Kidney capillary endothelial cell (primary cell): ENCODE data around the gene HAUS3.
"Not testable (repeated sequence)": the region's sequence is repeated elsewhere in the genome, so short reads cannot be mapped to it uniquely, and the experiment has no call there.

Experiments
- DNase-seq: peaks from one replicate; pipeline ENCODE4 v3.0.0-alpha.2; 2018; ENCODE audit warnings: low spot score

HAUS3 gene

GRCh38 chr4:2251795-2252529 is 10.0 kb upstream of the HAUS3 start:
- no peak for DNase-seq

DNA sequence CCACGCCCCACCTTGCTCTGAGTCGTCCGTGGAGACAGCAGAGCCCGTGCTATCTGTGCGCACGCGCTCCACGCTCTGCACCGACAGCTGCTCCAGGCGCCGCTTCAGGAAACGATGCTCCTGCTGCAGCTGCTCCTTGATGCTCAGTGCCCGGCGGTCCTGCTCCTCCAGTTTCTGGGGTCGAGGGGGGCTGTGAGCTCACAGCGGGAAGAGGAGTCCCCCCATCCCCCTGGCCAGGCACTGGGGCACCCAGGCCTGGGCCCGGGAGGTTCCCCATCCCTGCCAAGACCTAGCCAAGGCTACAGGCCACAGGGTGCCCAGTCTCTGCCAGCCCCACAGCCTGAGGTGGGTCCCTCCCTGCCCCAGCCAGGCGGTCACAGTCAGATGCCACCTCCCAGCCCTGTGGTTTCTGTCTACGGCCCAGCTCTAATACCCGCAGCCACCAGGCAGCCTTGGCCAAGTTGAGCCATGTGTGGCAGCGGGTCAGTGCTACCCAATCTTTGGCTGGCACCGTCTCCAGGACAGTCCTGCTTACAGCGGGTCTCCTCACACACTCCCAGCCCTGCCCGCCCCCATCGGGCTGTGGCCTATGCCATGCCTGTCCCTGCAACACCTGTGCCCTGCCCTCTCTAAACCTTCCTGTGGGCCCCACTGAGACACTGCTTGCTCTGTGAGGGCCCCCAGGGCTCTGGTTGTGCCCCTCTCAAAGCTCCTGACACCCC is 9.3 kb upstream of the HAUS3 start:
- DNase-seq, result no peak

DNA sequence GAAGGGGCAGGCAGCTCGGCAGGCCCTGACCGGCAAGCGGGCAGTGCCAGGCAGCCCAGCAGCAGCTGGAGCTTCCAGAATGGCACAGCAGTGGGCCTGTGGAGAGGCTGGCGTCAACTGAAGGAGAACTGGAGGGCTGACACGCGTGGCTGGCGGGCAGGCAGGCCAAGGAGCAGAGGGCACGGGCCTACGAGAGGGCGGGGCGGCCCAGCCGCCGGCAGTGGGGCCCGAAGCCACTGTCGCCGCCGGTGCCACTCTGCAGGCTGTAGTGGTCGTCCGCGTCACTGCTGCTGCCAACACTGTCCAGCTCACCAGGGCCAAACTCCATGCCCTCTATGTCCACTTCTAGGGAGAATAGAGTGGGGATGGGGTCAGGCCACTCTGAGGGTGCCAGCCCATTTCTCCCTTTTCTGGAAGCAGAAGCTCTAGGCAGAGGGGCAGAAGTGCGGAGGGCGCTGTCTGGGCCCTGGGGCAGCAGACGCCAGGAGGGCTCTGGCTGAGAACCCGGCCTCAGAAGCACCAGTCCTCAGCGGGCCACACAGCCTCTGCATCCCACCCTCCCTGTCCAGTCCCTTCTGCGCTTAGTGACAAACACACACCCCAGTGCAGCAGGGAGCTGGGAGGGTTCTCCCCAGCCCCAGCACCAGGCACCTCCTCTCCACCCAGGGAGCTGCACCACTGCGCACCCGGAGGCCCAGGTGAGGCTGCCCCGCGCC is 8.6 kb upstream of the HAUS3 start:
- no peak for DNase-seq

DNA sequence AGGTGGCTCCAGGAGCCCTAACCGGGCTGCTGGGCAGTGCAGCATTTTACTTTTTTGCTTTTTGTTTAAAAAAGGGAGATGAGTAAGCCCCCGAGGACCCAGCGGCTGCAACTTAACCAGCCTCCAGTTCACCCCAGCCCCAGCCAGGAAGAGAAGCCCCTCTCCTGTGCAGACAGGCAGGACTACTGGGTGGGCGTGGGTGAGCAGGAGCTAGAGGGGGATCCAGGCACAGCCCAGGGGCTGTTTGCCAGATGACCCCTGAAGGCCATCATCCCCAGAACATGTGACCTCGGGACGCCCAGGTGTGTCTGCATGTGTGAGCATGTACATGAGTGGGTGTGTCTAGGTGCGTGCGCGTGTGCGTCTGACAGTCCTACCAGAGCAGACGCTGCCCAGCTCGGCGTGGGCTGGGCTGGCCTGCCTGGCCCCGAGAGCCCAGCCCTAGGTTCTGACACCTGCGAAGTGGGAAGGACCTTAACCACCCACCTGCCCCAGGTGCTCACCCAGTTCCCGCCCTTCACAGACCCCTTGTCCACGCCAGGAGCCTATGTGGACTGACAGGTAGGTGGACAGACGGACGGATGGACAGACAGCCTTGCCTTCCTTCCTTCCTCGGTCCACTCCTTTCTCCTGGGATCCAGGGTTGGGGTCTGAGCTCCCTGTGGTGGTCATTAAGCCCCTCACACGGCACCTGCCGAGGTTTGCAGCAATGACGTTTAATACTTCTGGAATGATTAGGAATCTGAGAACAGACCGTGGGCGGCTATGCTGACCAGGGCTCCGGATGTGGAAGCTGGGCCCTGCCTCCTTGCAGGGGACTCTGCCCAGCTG is 7.8 kb upstream of the HAUS3 start:
- no peak for DNase-seq

- no peak for DNase-seq
These were observed 6.9 kb upstream of the HAUS3 start for GRCh38 chr4:2248821-2249261.

DNA sequence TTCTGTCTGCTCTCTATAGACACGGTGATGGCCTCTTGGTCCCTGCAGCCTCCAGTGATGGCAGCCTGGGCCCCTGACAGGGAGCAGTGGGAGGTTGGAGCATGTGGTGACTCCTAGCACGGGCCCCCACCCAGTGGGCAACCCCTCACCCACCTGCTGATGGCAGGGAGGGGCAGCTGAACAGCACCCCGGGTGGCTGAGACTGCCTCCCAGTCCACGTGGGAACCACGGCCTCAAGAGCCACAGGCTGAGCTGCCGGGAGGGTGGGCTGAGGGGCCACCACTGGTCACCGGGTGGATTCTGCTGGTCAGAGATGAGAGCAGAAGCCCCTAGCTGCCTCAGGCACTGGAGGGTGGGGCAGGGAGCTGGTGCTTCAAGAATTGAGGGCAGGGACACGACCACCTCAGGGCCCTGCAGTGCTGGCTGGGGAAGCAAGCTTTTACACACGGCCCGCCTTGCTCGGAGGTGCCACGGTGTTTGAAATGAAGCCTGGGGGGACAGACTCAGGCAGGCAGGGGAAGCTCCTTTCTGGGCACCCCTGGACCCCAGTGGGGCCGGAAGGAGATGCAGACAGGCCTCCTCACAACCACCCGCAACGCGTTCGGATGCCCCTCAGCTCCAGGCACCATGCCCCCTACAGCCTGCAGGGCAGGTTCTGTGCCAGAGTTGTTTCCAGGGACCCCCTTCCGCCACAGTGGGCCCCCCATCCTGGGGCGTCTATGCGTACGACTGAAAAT is 6.3 kb upstream of the HAUS3 start:
- no peak for DNase-seq

- DNase-seq, result no peak
These were observed 5.5 kb upstream of the HAUS3 start for GRCh38 chr4:2247128-2248043.

- DNase-seq, result no peak
These were observed 4.6 kb upstream of the HAUS3 start for GRCh38 chr4:2246384-2247127.

GRCh38 chr4:2245787-2246275 is 3.9 kb upstream of the HAUS3 start:
- DNase-seq, result no peak

DNA sequence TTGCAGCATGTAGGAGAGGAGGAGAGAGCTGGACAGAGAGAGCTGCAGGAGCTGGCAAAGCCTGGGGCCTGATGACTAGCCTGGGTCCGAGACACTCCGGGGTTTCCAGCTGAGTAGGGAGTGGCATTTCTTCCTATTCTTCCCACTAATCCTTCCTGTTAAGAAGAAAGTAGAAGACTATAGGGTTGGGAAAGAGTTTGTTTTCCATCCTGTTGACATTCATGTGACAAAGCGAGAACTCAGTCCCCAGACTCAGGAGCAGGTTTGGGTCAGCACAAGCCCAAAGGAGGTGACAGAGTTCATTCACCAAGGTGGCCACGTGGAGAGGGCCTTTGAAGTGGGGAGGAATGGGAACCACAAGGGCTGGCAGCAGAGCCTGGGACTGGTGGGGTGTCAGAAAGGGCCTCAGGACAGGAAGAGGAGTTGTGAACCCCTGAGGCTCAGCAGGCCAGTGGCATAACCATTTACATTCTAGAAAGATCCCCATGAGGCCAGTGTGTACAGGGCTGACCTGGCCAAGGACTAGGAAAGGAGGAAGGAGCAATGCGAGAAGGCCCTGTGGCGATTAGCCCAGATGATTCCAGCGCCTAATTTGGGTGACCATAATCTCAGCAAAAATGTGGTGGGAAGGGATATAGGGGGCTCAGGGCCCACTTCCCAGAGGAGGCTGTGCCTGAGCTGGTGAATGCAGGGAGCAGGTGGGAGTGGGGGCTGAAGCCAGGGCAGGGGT is 3.3 kb upstream of the HAUS3 start:
- DNase-seq, result no peak

- DNase-seq, result no peak
These were observed 1.9 kb upstream of the HAUS3 start for GRCh38 chr4:2243681-2244380.

DNA sequence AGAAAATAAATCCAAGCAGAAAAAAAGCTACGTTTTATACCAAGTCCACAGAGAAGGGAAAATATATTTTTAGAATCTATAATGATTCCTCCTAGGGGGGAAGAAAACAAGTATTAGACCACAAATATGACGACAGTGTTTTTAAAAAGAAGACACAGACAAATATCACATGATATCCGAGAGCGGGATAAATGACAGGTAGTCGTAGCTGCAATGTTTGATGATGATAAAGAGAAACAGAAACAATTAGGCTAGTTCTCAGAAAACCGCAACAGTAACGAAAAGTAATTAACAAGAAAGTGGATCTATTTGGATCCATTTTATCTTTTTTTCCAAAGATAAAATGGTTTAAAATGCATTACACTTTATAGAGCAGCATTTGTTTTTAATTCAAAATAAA is 918 bp downstream of the HAUS3 start:
- no peak for DNase-seq

GRCh38 chr4:2236944-2237666 is 4.8 kb downstream of the HAUS3 start:
- DNase-seq, result no peak

DNA sequence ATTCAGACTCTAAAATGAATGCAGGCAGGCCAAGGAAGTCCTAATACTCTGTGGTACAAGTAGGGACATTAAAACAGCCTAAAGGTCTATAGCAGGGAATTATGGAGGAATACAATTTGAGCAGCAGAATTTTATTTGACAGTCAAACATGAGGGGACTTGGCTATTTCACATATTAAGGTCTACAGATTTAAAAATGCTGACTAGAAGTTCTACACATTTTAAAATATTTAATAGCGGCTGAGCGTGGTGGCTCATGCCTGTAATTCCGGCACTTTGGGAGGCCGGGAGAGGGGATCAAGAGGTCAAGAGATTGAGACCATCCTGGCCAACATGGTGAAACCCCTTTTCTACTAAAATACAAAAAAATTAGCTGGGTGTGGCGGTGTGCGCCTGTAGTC is 10.8 kb downstream of the HAUS3 start:
- DNase-seq, result no peak

DNA sequence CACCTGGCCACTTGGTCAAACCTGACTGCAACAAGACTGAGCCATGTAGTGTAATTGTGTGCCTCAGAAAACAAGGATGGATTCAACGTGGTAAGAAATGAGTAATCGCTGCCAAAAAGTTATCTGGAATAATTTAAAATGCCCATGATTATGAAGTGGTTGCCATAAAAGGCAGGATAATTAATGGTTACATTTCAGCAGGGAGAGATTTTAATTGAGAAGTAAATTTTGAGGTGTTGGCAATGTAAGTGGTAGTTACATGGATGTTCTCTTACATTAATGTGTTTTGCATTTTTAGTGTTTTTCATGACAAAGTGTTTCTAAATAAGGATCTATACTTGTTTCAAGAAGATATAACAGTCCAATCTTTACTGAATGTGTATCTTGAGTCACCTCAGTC is 15.7 kb downstream of the HAUS3 start:
- no peak for DNase-seq

GRCh38 chr4:2222838-2223237 is 19.1 kb downstream of the HAUS3 start:
- DNase-seq, result no peak

GRCh38 chr4:2221378-2221777 is 20.5 kb downstream of the HAUS3 start:
- DNase-seq, result not testable (repeated sequence)
